HepG2 (cell line): ENCODE results near the gene CABLES2. TPM values are rescaled to one million over a fixed set of nuclear protein-coding genes. Genes with fewer than 3 reads are reported as not detected.

ENCODE experiments used
- DNMT1 ChIP-seq: sonication (generic); formaldehyde crosslinking; IDR thresholded peaks from 2 replicates; pipeline ENCODE4 v1.5.1; 2020; ENCODE audit warnings: mild to moderate bottlenecking, missing genetic modification reagents
- HMGXB3 ChIP-seq: sonication (generic); formaldehyde crosslinking; IDR thresholded peaks from 2 replicates; pipeline ENCODE4 v1.4.0; 2020; ENCODE audit warnings: missing genetic modification reagents, borderline replicate concordance
- HNF1A ChIP-seq, 2 experiments: sonication (generic) in 1 of 2; formaldehyde crosslinking in 1 of 2; IDR thresholded peaks; 2 replicates each; pipeline versions ENCODE4 v1.4.0 to v1.6.1; 2016 to 2020; ENCODE audit warnings: borderline replicate concordance in 1 of 2, low read depth in 1 of 2, mild to moderate bottlenecking in 1 of 2, missing genetic modification reagents in 1 of 2
- IRF2 ChIP-seq: IDR thresholded peaks from 2 replicates; pipeline ENCODE4 v1.6.1; 2018; ENCODE audit warnings: missing genetic modification reagents, missing compliant biosample characterization
- KLF13 ChIP-seq: sonication (generic); formaldehyde crosslinking; IDR thresholded peaks from 2 replicates; pipeline ENCODE4 v1.4.0; 2020; ENCODE audit warnings: mild to moderate bottlenecking, missing genetic modification reagents
- KMT2B ChIP-seq: IDR thresholded peaks from 2 replicates; pipeline ENCODE4 v1.6.1; 2016; ENCODE audit warnings: missing genetic modification reagents, missing compliant biosample characterization
- PHB2 ChIP-seq: fragments of 450-650 bp; IDR thresholded peaks from 2 replicates; pipeline ENCODE4 v1.6.1; 2018; ENCODE audit not compliant: partially characterized antibody
- PLSCR1 ChIP-seq: sonication (generic); formaldehyde crosslinking; IDR thresholded peaks from 2 replicates; pipeline ENCODE4 v1.5.0; 2020; ENCODE audit warnings: missing genetic modification reagents, mild to moderate bottlenecking, borderline replicate concordance
- SMYD3 ChIP-seq: sonication (generic); formaldehyde crosslinking; IDR thresholded peaks from 2 replicates; pipeline ENCODE4 v1.8.1; 2023; ENCODE audit warnings: mild to moderate bottlenecking, missing genetic modification reagents
- SP140L ChIP-seq: sonication (generic); formaldehyde crosslinking; IDR thresholded peaks from 2 replicates; pipeline ENCODE4 v1.4.0; 2020; ENCODE audit warnings: missing genetic modification reagents, borderline replicate concordance
- UBTF ChIP-seq: sonication (generic); formaldehyde crosslinking; IDR thresholded peaks from 2 replicates; pipeline ENCODE4 v1.4.0; 2020; ENCODE audit warnings: mild to moderate bottlenecking, missing genetic modification reagents
- ZNF30 ChIP-seq: sonication (generic); formaldehyde crosslinking; IDR thresholded peaks from 2 replicates; pipeline ENCODE4 v1.5.0; 2020; ENCODE audit warnings: mild to moderate bottlenecking, missing genetic modification reagents
- ZNF746 ChIP-seq: sonication (generic); formaldehyde crosslinking; IDR thresholded peaks from 2 replicates; pipeline ENCODE4 v1.8.0; 2022; ENCODE audit warnings: mild to moderate bottlenecking, missing genetic modification reagents
- ZNF749 ChIP-seq: sonication (generic); formaldehyde crosslinking; IDR thresholded peaks from 2 replicates; pipeline ENCODE4 v1.8.0; 2022; ENCODE audit warnings: mild to moderate bottlenecking, missing genetic modification reagents, moderate library complexity, borderline replicate concordance
- ZNF788 ChIP-seq: sonication (generic); formaldehyde crosslinking; IDR thresholded peaks from 2 replicates; pipeline ENCODE4 v1.5.0; 2020; ENCODE audit warnings: mild to moderate bottlenecking, missing genetic modification reagents, borderline replicate concordance
- ZSCAN30 ChIP-seq: sonication (generic); formaldehyde crosslinking; IDR thresholded peaks from 2 replicates; pipeline ENCODE4 v1.5.0; 2020; ENCODE audit warnings: mild to moderate bottlenecking, missing genetic modification reagents
- polyA plus RNA-seq, 8 experiments: library from polyadenylated mRNA; depleted of rRNA in 3 of 8; stranded (reverse) in 7 of 8; unstranded in 1 of 8; fragments of >200 nt; fragmentation: Illumina TruSeq in 4 of 8; extraction: Trizol in 4 of 8; gene quantifications; 2 replicates each; pipeline versions ENCODE4 v1.2.1 to v1.2.3, GENCODE V29; 2011 to 2016; ENCODE audit warnings: low read depth in 4 of 8, missing spikeins in 1 of 8, mixed read lengths in 1 of 8; ENCODE audit not compliant: insufficient read depth in 1 of 8
- total RNA-seq, 5 experiments: library from RNA; depleted of rRNA; stranded (reverse); fragments of >200 nt; fragmentation: Illumina TruSeq; extraction: Trizol; gene quantifications; 2 replicates each; pipeline ENCODE4 v1.2.3, GENCODE V29; 2016; ENCODE audit warnings: low read depth in 1 of 5

Gene CABLES2
- total and polyA plus RNA-seq, 2 of the 13 experiments (the other 11 are each of a cell fraction or from before 2014, with no cell fraction given) = 5.2 to 9.7 TPM

- TF ChIP-seq HMGXB3 (CRISPR knock-in tag) (peak; percentile 30; the same call in 1 of the 2 replicates), SP140L (CRISPR knock-in tag) (no peak), KLF13 (CRISPR knock-in tag) (no peak; the same call in 1 of the 2 replicates), ZNF746 (peak; percentile 57; the same call in 1 of the 2 replicates), IRF2 (CRISPR knock-in tag) (peak; percentile 78), ZNF749 (CRISPR knock-in tag) (no peak), ZNF30 (CRISPR knock-in tag) (peak; percentile 86; the same call in 1 of the 2 replicates), HNF1A (IDR thresholded peaks at IDR 0.05; ENCODE audit: low read depth) (no peak; the same call in 1 of the 2 replicates), HNF1A (CRISPR knock-in tag; IDR thresholded peaks at IDR 0.05; ENCODE audit: borderline replicate concordance) (peak; percentile 48; the same call in 1 of the 2 replicates), DNMT1 (CRISPR knock-in tag) (0 out of 2 replicates have a peak, but pooled peaks have one; percentile 2), ZSCAN30 (CRISPR knock-in tag) (0 out of 2 replicates have a peak, but pooled peaks have one; percentile 28), ZNF788 (CRISPR knock-in tag) (0 out of 2 replicates have a peak, but pooled peaks have one; percentile 7), PHB2 (no peak), SMYD3 (CRISPR knock-in tag) (0 out of 2 replicates have a peak, but pooled peaks have one; percentile 81), KMT2B (CRISPR knock-in tag) (no peak), PLSCR1 (CRISPR knock-in tag) (no peak), UBTF (CRISPR knock-in tag) (peak; percentile 42)
Observed at GRCh38 chr20:62368392-62368975, 38.6 kb downstream of the CABLES2 start (continued).
